DOHH2 (cell line): ENCODE measurements around the gene ROR2.

Source experiments
- H3F3A ChIP-seq: fragments of 200-600 bp; sonication (generic), shearing (Covaris generic); 2 replicates; pipeline ENCODE4 v1.6.0; 2016; ENCODE audit warnings: antibody characterized with exemption, mild to moderate bottlenecking; ENCODE audit not compliant: control insufficient read depth, insufficient read depth
- H3K27ac ChIP-seq: fragments of 200-600 bp; sonication (generic); 2 replicates; pipeline ENCODE4 v1.5.1; 2014; ENCODE audit warnings: low read depth, mild to moderate bottlenecking, low read length, moderate library complexity
- H3K27me3 ChIP-seq: fragments of 200-600 bp; sonication (generic); 2 replicates; pipeline ENCODE4 v1.6.1; 2014; ENCODE audit warnings: mild to moderate bottlenecking, low read length, mixed read lengths; ENCODE audit not compliant: control insufficient read depth
- H3K36me3 ChIP-seq: fragments of 200-600 bp; sonication (generic); 2 replicates; pipeline ENCODE4 v1.6.1; 2014; ENCODE audit warnings: mild to moderate bottlenecking, low read length, moderate library complexity, mixed read lengths; ENCODE audit not compliant: control insufficient read depth
- H3K4me1 ChIP-seq: fragments of 200-600 bp; sonication (generic); 2 replicates; pipeline ENCODE4 v1.6.1; 2014; ENCODE audit warnings: mild to moderate bottlenecking, low read length, mixed read lengths; ENCODE audit not compliant: control insufficient read depth
- H3K4me2 ChIP-seq: fragments of 200-600 bp; sonication (generic); 2 replicates; pipeline ENCODE4 v1.6.0; 2014; ENCODE audit warnings: mild to moderate bottlenecking, low read length, moderate library complexity
- H3K4me3 ChIP-seq: fragments of 200-600 bp; sonication (generic); 2 replicates; pipeline ENCODE4 v1.5.1; 2014; ENCODE audit warnings: mild to moderate bottlenecking, low read length, mixed read lengths
- H3K79me2 ChIP-seq: fragments of 200-600 bp; sonication (generic); 2 replicates; pipeline ENCODE4 v1.6.1; 2014; ENCODE audit warnings: mild to moderate bottlenecking, low read length, mixed read lengths; ENCODE audit not compliant: control insufficient read depth
- H3K9me2 ChIP-seq: fragments of 200-600 bp; sonication (generic); replicated peaks from 2 replicates; pipeline ENCODE4 v1.6.1; 2014; ENCODE audit warnings: mild to moderate bottlenecking, low read length, mixed read lengths; ENCODE audit not compliant: control insufficient read depth
- H3K9me3 ChIP-seq: fragments of 200-600 bp; sonication (generic); 2 replicates; pipeline ENCODE4 v1.6.1; 2014; ENCODE audit warnings: antibody characterized with exemption, low read length, mixed read lengths; ENCODE audit not compliant: control insufficient read depth, insufficient read depth
- H4K20me1 ChIP-seq: fragments of 200-600 bp; sonication (generic); 2 replicates; pipeline ENCODE4 v1.6.0; 2014; ENCODE audit warnings: low read depth, mild to moderate bottlenecking, antibody characterized with exemption, low read length, moderate library complexity; ENCODE audit not compliant: control insufficient read depth, insufficient read depth
- CTCF ChIP-seq: fragments of 200-600 bp; sonication (generic); IDR thresholded peaks from one replicate; pipeline ENCODE4 v1.5.1; 2014; ENCODE audit warnings: antibody characterized with exemption, mild to moderate bottlenecking, low read depth, low read length; ENCODE audit not compliant: poor library complexity, severe bottlenecking
- EZH2phosphoT487 ChIP-seq: fragments of 200-600 bp; sonication (generic); IDR thresholded peaks from 2 replicates; pipeline ENCODE4 v1.6.1; 2017; ENCODE audit warnings: borderline replicate concordance, mild to moderate bottlenecking, antibody characterized with exemption, low read length, moderate library complexity, mixed read lengths

Gene ROR2

DNA sequence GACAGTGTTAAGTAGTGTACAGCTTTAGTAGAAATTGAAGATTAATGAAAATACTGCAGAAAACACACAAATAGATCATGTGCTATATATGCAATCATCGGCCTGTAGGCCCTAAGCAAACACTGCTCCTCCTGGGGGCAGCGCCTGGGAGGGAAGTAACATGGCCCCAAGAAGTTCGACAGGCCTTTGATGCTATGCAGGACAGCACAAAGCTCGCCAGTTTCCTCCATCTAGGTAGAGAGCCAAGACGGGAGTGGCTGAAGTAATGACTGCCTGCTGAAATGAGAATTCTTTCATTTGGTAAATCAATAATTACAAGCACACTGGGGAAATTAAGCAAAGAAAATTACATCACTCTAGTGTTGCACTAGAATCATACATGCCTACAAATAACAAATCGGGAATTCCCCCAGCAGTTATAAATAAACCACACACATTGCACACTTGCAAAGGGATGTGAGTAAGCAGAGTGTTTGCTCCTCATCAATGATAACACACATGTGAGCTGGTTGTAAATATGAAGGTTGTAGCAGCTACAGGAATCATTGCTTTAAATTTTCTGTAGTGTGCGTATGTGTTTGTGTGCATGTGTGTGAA is 306.4 kb downstream of the ROR2 start:
- Histone ChIP-seq H3K27me3 (0 out of 2 replicates have a peak, but pooled peaks cover 5% of the 10 kb centered on the region), H4K20me1 (no peaks in the 10 kb centered on the region), H3F3A (no peaks in the 10 kb centered on the region), H3K9me3 (no peaks in the 10 kb centered on the region), H3K79me2 (no peaks in the 10 kb centered on the region), H3K4me3 (no peak overlapping the region), H3K9me2 (no peaks in the 10 kb centered on the region), H3K4me1 (no peaks in the 10 kb centered on the region), H3K36me3 (no peaks in the 10 kb centered on the region), H3K27ac (no peak overlapping the region), H3K4me2 (no peak overlapping the region)
- TF ChIP-seq CTCF (no peak), EZH2phosphoT487 (no peak)

DNA sequence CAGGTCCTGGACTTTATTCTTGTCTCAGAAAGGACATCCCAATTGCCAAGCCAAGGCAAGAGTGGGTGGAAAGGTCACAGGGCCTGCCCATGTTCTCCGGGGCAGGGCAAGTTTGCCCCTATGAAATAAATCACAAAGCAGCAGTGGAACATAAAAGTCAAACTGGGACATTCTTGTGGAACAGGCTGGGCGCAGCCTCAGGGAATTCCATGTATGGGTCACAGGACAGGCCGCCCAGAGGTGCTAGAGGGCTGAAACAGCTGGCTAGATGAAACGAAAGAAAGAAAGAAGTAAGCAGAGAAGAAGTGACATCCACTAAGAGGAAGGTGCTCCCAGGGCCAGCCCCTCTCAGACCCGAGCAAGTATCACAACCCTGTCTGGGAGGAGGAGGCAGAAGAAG is 307.3 kb downstream of the ROR2 start:
- no peaks in the 10 kb centered on the region for H3K79me2 ChIP-seq
- H3K27ac ChIP-seq, result no peak overlapping the region
- no peaks in the 10 kb centered on the region for H3K9me3 ChIP-seq
- H3K4me3 ChIP-seq, result no peak overlapping the region
- no peak overlapping the region for H3K4me2 ChIP-seq
- H3K27me3 ChIP-seq, result 0 out of 2 replicates have a peak, but pooled peaks cover 5% of the 10 kb centered on the region
- H3F3A ChIP-seq, result no peaks in the 10 kb centered on the region
- H3K9me2 ChIP-seq, result no peaks in the 10 kb centered on the region
- H3K4me1 ChIP-seq, result no peaks in the 10 kb centered on the region
- H4K20me1 ChIP-seq, result no peaks in the 10 kb centered on the region
- H3K36me3 ChIP-seq, result no peaks in the 10 kb centered on the region
- TF ChIP-seq CTCF (no peak), EZH2phosphoT487 (no peak)

DNA sequence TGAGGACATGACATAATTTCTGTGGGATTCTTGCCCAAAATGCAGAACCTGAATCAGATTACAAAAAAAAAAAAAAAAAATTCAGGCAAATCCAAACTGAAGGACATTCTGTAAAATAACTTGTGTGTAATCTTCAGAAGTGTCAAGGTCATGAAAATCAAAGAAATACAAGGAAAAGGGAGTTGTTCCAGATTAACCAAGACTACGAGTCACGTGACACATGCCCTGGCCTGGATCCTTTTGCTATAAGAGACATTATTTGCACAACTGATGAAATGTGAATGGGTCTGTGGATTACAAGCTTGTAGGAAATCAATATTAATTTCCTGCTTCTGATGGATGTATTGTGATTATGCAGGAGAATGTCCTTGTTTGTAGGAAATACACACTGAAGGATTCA is 309.6 kb downstream of the ROR2 start:
- Histone ChIP-seq H4K20me1 (no peaks in the 10 kb centered on the region), H3K79me2 (no peaks in the 10 kb centered on the region), H3K4me2 (no peak overlapping the region), H3K9me3 (no peaks in the 10 kb centered on the region), H3K36me3 (no peaks in the 10 kb centered on the region), H3K27me3 (no peaks in the 10 kb centered on the region), H3K27ac (no peak overlapping the region), H3F3A (no peaks in the 10 kb centered on the region), H3K9me2 (no peaks in the 10 kb centered on the region), H3K4me3 (no peak overlapping the region), H3K4me1 (no peaks in the 10 kb centered on the region)
- TF ChIP-seq EZH2phosphoT487 (no peak), CTCF (no peak)
